MG63 (cell line): ENCODE data around the gene POMT1. TPM values are rescaled to one million over a fixed set of nuclear protein-coding genes. Genes with fewer than 3 reads are reported as not detected.
A peak's percentile ranks its signal among the peaks of the same experiment; 100 is the strongest.
"Not testable (repeated sequence)": the region's sequence is repeated elsewhere in the genome, so short reads cannot be mapped to it uniquely, and the experiment has no call there.

Experiments used
- DNase-seq: peaks from one replicate; pipeline ENCODE4 v3.0.0-alpha.2; 2020
- H3K27me3 ChIP-seq: fragments of 250-450 bp; sonication (Bioruptor Pico); 2 replicates; pipeline ENCODE4 v1.5.1; 2020; ENCODE audit warnings: mild to moderate bottlenecking, moderate library complexity
- H3K36me3 ChIP-seq: fragments of 250-450 bp; sonication (Bioruptor Pico); 2 replicates; pipeline ENCODE4 v1.5.1; 2020; ENCODE audit warnings: mild to moderate bottlenecking, moderate library complexity
- H3K4me3 ChIP-seq: fragments of 250-450 bp; sonication (Bioruptor Pico); 2 replicates; pipeline ENCODE4 v1.5.1; 2020; ENCODE audit warnings: mild to moderate bottlenecking, moderate library complexity
- H3K9me3 ChIP-seq: fragments of 250-450 bp; sonication (Bioruptor Pico); 2 replicates; pipeline ENCODE4 v1.5.1; 2020; ENCODE audit warnings: mild to moderate bottlenecking, moderate library complexity
- total RNA-seq: library from RNA; depleted of rRNA; stranded (reverse); fragments of >200 nt; shearing (Covaris generic); gene quantifications from 2 replicates; pipeline ENCODE4 v1.2.3, GENCODE V29; 2014; ENCODE audit warnings: low replicate concordance; rRNA removed

The POMT1 gene
- total RNA-seq: 6.7 and 12.8 TPM in 2 replicates

- Histone ChIP-seq H3K9me3 (no peaks in the 10 kb centered on the region), H3K4me3 (peak within 1 kb of the TSS; percentile 51), H3K36me3 (peaks cover 38% of the 10 kb centered on the region), H3K27me3 (no peaks in the 10 kb centered on the region)
- DNase-seq: peak; percentile 56
These were observed at the start of gene POMT1 for GRCh38 chr9:131502781-131503625. Gene POMT1 (plus strand): TSS chr9:131502918. CDS start chr9:131504219, 1,301 bp downstream.

- H3K4me3 ChIP-seq: no peak overlapping the region
- no peak for DNase-seq
- H3K9me3 ChIP-seq: no peaks in the 10 kb centered on the region
- peaks cover 89% of the 10 kb centered on the region for H3K36me3 ChIP-seq
- no peaks in the 10 kb centered on the region for H3K27me3 ChIP-seq
These were observed 48.7 kb upstream of the POMT1 start for GRCh38 chr9:131454028-131454427.

GRCh38 chr9:131455655-131456054, 47.1 kb upstream of the POMT1 start:
- not testable (repeated sequence) for H3K9me3 ChIP-seq, H3K27me3 ChIP-seq, DNase-seq, H3K4me3 ChIP-seq
- peaks cover 89% of the 10 kb centered on the region for H3K36me3 ChIP-seq

- no peak for DNase-seq
- Histone ChIP-seq H3K36me3 (peaks cover 86% of the 10 kb centered on the region), H3K4me3 (no peak overlapping the region), H3K27me3 (no peaks in the 10 kb centered on the region), H3K9me3 (no peaks in the 10 kb centered on the region)
These were observed 45.0 kb upstream of the POMT1 start for GRCh38 chr9:131457746-131458145.

- no peak for DNase-seq
- no peaks in the 10 kb centered on the region for H3K27me3 ChIP-seq
- H3K4me3 ChIP-seq: no peak overlapping the region
- H3K36me3 ChIP-seq: peaks cover 89% of the 10 kb centered on the region
- no peaks in the 10 kb centered on the region for H3K9me3 ChIP-seq
These were observed 43.7 kb upstream of the POMT1 start for GRCh38 chr9:131459056-131459455.

GRCh38 chr9:131461166-131461565, 41.6 kb upstream of the POMT1 start:
- H3K27me3 ChIP-seq: no peaks in the 10 kb centered on the region
- H3K4me3 ChIP-seq: no peak overlapping the region
- H3K9me3 ChIP-seq: no peaks in the 10 kb centered on the region
- peaks cover 91% of the 10 kb centered on the region for H3K36me3 ChIP-seq
- no peak for DNase-seq

- H3K36me3 ChIP-seq: peaks cover 92% of the 10 kb centered on the region
- no peak overlapping the region for H3K4me3 ChIP-seq
- no peaks in the 10 kb centered on the region for H3K27me3 ChIP-seq
- no peak for DNase-seq
- H3K9me3 ChIP-seq: no peaks in the 10 kb centered on the region
These were observed 38.2 kb upstream of the POMT1 start for GRCh38 chr9:131464354-131465000.

- DNase-seq: no peak
- no peak overlapping the region for H3K4me3 ChIP-seq
- no peaks in the 10 kb centered on the region for H3K9me3 ChIP-seq
- peaks cover 94% of the 10 kb centered on the region for H3K36me3 ChIP-seq
- no peaks in the 10 kb centered on the region for H3K27me3 ChIP-seq
These were observed 37.3 kb upstream of the POMT1 start for GRCh38 chr9:131465401-131465800.

GRCh38 chr9:131467214-131467935, 35.3 kb upstream of the POMT1 start:
- Histone ChIP-seq H3K36me3 (peaks cover 93% of the 10 kb centered on the region), H3K4me3 (no peak overlapping the region), H3K9me3 (no peaks in the 10 kb centered on the region), H3K27me3 (no peaks in the 10 kb centered on the region)
- DNase-seq: no peak

GRCh38 chr9:131468031-131468430, 34.7 kb upstream of the POMT1 start:
- H3K9me3 ChIP-seq: no peaks in the 10 kb centered on the region
- no peak overlapping the region for H3K4me3 ChIP-seq
- H3K36me3 ChIP-seq: peaks cover 96% of the 10 kb centered on the region
- no peaks in the 10 kb centered on the region for H3K27me3 ChIP-seq
- DNase-seq: no peak

GRCh38 chr9:131469356-131469755, 33.4 kb upstream of the POMT1 start:
- no peaks in the 10 kb centered on the region for H3K27me3 ChIP-seq
- no peak for DNase-seq
- no peaks in the 10 kb centered on the region for H3K9me3 ChIP-seq
- H3K36me3 ChIP-seq: peaks cover 98% of the 10 kb centered on the region
- H3K4me3 ChIP-seq: no peak overlapping the region

- peaks cover 98% of the 10 kb centered on the region for H3K36me3 ChIP-seq
- H3K9me3 ChIP-seq: no peaks in the 10 kb centered on the region
- no peak for DNase-seq
- no peak overlapping the region for H3K4me3 ChIP-seq
- no peaks in the 10 kb centered on the region for H3K27me3 ChIP-seq
These were observed 32.8 kb upstream of the POMT1 start for GRCh38 chr9:131469951-131470350.

GRCh38 chr9:131470581-131470991, 32.1 kb upstream of the POMT1 start:
- Histone ChIP-seq H3K36me3 (peaks cover 98% of the 10 kb centered on the region), H3K4me3 (no peak overlapping the region), H3K27me3 (no peaks in the 10 kb centered on the region), H3K9me3 (no peaks in the 10 kb centered on the region)
- DNase-seq: no peak

GRCh38 chr9:131472085-131472484, 30.6 kb upstream of the POMT1 start:
- DNase-seq, H3K9me3 ChIP-seq: not testable (repeated sequence)
- H3K36me3 ChIP-seq: peaks cover 97% of the 10 kb centered on the region

GRCh38 chr9:131473198-131473885, 29.4 kb upstream of the POMT1 start:
- no peak overlapping the region for H3K4me3 ChIP-seq
- H3K9me3 ChIP-seq: no peaks in the 10 kb centered on the region
- peaks cover 96% of the 10 kb centered on the region for H3K36me3 ChIP-seq
- H3K27me3 ChIP-seq: no peaks in the 10 kb centered on the region
- no peak for DNase-seq

More at GRCh38 chr9:131472085-131472484, 30.6 kb upstream of the POMT1 start:
- not testable (repeated sequence) for H3K27me3 ChIP-seq, H3K4me3 ChIP-seq

- Histone ChIP-seq H3K9me3 (no peaks in the 10 kb centered on the region), H3K27me3 (no peaks in the 10 kb centered on the region), H3K36me3 (peaks cover 94% of the 10 kb centered on the region), H3K4me3 (no peak overlapping the region)
- no peak for DNase-seq
These were observed 28.8 kb upstream of the POMT1 start for GRCh38 chr9:131473891-131474290.

GRCh38 chr9:131474711-131475110, 28.0 kb upstream of the POMT1 start:
- H3K27me3 ChIP-seq: no peaks in the 10 kb centered on the region
- peaks cover 93% of the 10 kb centered on the region for H3K36me3 ChIP-seq
- no peak for DNase-seq
- no peaks in the 10 kb centered on the region for H3K9me3 ChIP-seq
- no peak overlapping the region for H3K4me3 ChIP-seq
